ENCODE data around the gene ZC2HC1B.

ZC2HC1B gene

GRCh38 chr6:143878272-143878760, 14.0 kb downstream of the ZC2HC1B start:
- no peaks in the 10 kb centered on the region for H3K27me3 ChIP-seq (ENCODE audit: control insufficient read depth in 1 of 2, insufficient read depth in 1 of 2, low read length in 2 of 2)
- no peak overlapping the region for H3K27ac ChIP-seq (ENCODE audit: low read length, poor library complexity, severe bottlenecking)
- H2BK15ac ChIP-seq (ENCODE audit: low read depth, poor library complexity, severe bottlenecking): no peak overlapping the region
- no peaks in the 10 kb centered on the region for H3K4me1 ChIP-seq (ENCODE audit: control insufficient read depth, insufficient read depth, low read depth, low read length)
- WGBS: 97% methylated on average over 3 of the region's 3 CpGs
- no peaks in the 10 kb centered on the region for H3K79me1 ChIP-seq (replicated peaks; ENCODE audit: low read length, poor library complexity, severe bottlenecking)
- no peak overlapping the region for H4K91ac ChIP-seq (ENCODE audit: low read length)
- H4K8ac ChIP-seq (ENCODE audit: low read length): no peak overlapping the region
- no peak overlapping the region for H3K4ac ChIP-seq (ENCODE audit: low read depth in 1 of 2, low read length in 2 of 2)
- no peak overlapping the region for H3K23ac ChIP-seq (ENCODE audit: low read length in 2 of 2)
- peaks cover 12% of the 10 kb centered on the region for H3K9me3 ChIP-seq (ENCODE audit: control insufficient read depth, low read length)
- H3K14ac ChIP-seq (ENCODE audit: low read length in 2 of 2): no peak overlapping the region
- H2AK5ac ChIP-seq (ENCODE audit: low read length, severe bottlenecking): no peak overlapping the region
- H2AFZ ChIP-seq (ENCODE audit: low read depth, low read length): no peak overlapping the region
- no peak overlapping the region for H3K18ac ChIP-seq (ENCODE audit: low read depth in 1 of 2, low read length in 2 of 2)
- no peak overlapping the region for H3K4me2 ChIP-seq (ENCODE audit: low read length, poor library complexity, severe bottlenecking)
- no peak overlapping the region for H3K9ac ChIP-seq (ENCODE audit: low read length)
- no peak for DNase-seq
- no peak overlapping the region for H2BK12ac ChIP-seq (ENCODE audit: low read length in 2 of 2)
- no peak overlapping the region for H3K4me3 ChIP-seq (ENCODE audit: insufficient read depth in 1 of 2, low read depth in 1 of 2, low read length in 2 of 2)
- no peaks in the 10 kb centered on the region for H3K36me3 ChIP-seq (ENCODE audit: control insufficient read depth in 1 of 2, insufficient read depth in 2 of 2, low read depth in 1 of 2, low read length in 2 of 2)
- H2BK5ac ChIP-seq (ENCODE audit: low read depth, low read length, poor library complexity, severe bottlenecking): no peak overlapping the region
- H2BK120ac ChIP-seq (ENCODE audit: low read depth, low read length): no peak overlapping the region

- Histone ChIP-seq H3K9me3 (ENCODE audit: control insufficient read depth, low read length) (peaks cover 8% of the 10 kb centered on the region), H3K79me1 (replicated peaks; ENCODE audit: low read length, poor library complexity, severe bottlenecking) (no peaks in the 10 kb centered on the region), H3K23ac (ENCODE audit: low read length in 2 of 2) (no peak overlapping the region), H3K18ac (ENCODE audit: low read depth in 1 of 2, low read length in 2 of 2) (no peak overlapping the region), H3K4ac (ENCODE audit: low read depth in 1 of 2, low read length in 2 of 2) (no peak overlapping the region), H3K4me1 (ENCODE audit: control insufficient read depth, insufficient read depth, low read depth, low read length) (no peaks in the 10 kb centered on the region), H3K4me2 (ENCODE audit: low read length, poor library complexity, severe bottlenecking) (no peak overlapping the region), H3K14ac (ENCODE audit: low read length in 2 of 2) (no peak overlapping the region), H3K27me3 (ENCODE audit: control insufficient read depth in 1 of 2, insufficient read depth in 1 of 2, low read length in 2 of 2) (no peaks in the 10 kb centered on the region), H2BK12ac (ENCODE audit: low read length in 2 of 2) (no peak overlapping the region), H4K91ac (ENCODE audit: low read length) (no peak overlapping the region), H2AFZ (ENCODE audit: low read depth, low read length) (no peak overlapping the region), H3K4me3 (ENCODE audit: insufficient read depth in 1 of 2, low read depth in 1 of 2, low read length in 2 of 2) (no peak overlapping the region), H2BK5ac (ENCODE audit: low read depth, low read length, poor library complexity, severe bottlenecking) (no peak overlapping the region), H2AK5ac (ENCODE audit: low read length, severe bottlenecking) (no peak overlapping the region), H3K36me3 (ENCODE audit: control insufficient read depth in 1 of 2, insufficient read depth in 2 of 2, low read depth in 1 of 2, low read length in 2 of 2) (no peaks in the 10 kb centered on the region), H2BK15ac (ENCODE audit: low read depth, poor library complexity, severe bottlenecking) (no peak overlapping the region), H4K8ac (ENCODE audit: low read length) (no peak overlapping the region), H3K27ac (ENCODE audit: low read length, poor library complexity, severe bottlenecking) (no peak overlapping the region), H3K9ac (ENCODE audit: low read length) (no peak overlapping the region), H2BK120ac (ENCODE audit: low read depth, low read length) (no peak overlapping the region)
- DNase-seq: no peak
- WGBS: 89% methylated on average over 1 of the region's 2 CpGs
Measured at GRCh38 chr6:143880412-143880811, 16.1 kb downstream of the ZC2HC1B start.

- no peak overlapping the region for H2BK15ac ChIP-seq (ENCODE audit: low read depth, poor library complexity, severe bottlenecking)
- H3K9ac ChIP-seq (ENCODE audit: low read length): no peak overlapping the region
- no peak overlapping the region for H3K27ac ChIP-seq (ENCODE audit: low read length, poor library complexity, severe bottlenecking)
- H2BK5ac ChIP-seq (ENCODE audit: low read depth, low read length, poor library complexity, severe bottlenecking): no peak overlapping the region
- no peak overlapping the region for H2AK5ac ChIP-seq (ENCODE audit: low read length, severe bottlenecking)
- no peak overlapping the region for H4K8ac ChIP-seq (ENCODE audit: low read length)
- no peak for DNase-seq
- no peaks in the 10 kb centered on the region for H3K36me3 ChIP-seq (ENCODE audit: control insufficient read depth in 1 of 2, insufficient read depth in 2 of 2, low read depth in 1 of 2, low read length in 2 of 2)
- H3K79me1 ChIP-seq (replicated peaks; ENCODE audit: low read length, poor library complexity, severe bottlenecking): no peaks in the 10 kb centered on the region
- H3K4ac ChIP-seq (ENCODE audit: low read depth in 1 of 2, low read length in 2 of 2): no peak overlapping the region
- H3K4me3 ChIP-seq (ENCODE audit: insufficient read depth in 1 of 2, low read depth in 1 of 2, low read length in 2 of 2): no peak overlapping the region
- no peak overlapping the region for H2BK12ac ChIP-seq (ENCODE audit: low read length in 2 of 2)
- H3K27me3 ChIP-seq (ENCODE audit: control insufficient read depth in 1 of 2, insufficient read depth in 1 of 2, low read length in 2 of 2): no peaks in the 10 kb centered on the region
- no peak overlapping the region for H3K18ac ChIP-seq (ENCODE audit: low read depth in 1 of 2, low read length in 2 of 2)
- no peak overlapping the region for H2AFZ ChIP-seq (ENCODE audit: low read depth, low read length)
- no peak overlapping the region for H2BK120ac ChIP-seq (ENCODE audit: low read depth, low read length)
- no peak overlapping the region for H3K23ac ChIP-seq (ENCODE audit: low read length in 2 of 2)
- no peak overlapping the region for H4K91ac ChIP-seq (ENCODE audit: low read length)
- no peak overlapping the region for H3K14ac ChIP-seq (ENCODE audit: low read length in 2 of 2)
- no peaks in the 10 kb centered on the region for H3K4me1 ChIP-seq (ENCODE audit: control insufficient read depth, insufficient read depth, low read depth, low read length)
- WGBS: 92% methylated on average over 2 of the region's 2 CpGs
- no peak overlapping the region for H3K4me2 ChIP-seq (ENCODE audit: low read length, poor library complexity, severe bottlenecking)
- H3K9me3 ChIP-seq (ENCODE audit: control insufficient read depth, low read length): peaks cover 8% of the 10 kb centered on the region
Measured at GRCh38 chr6:143882401-143882930, 18.2 kb downstream of the ZC2HC1B start.

- H3K27ac ChIP-seq (ENCODE audit: low read length, poor library complexity, severe bottlenecking): no peak overlapping the region
- no peak overlapping the region for H2BK120ac ChIP-seq (ENCODE audit: low read depth, low read length)
- no peak overlapping the region for H4K8ac ChIP-seq (ENCODE audit: low read length)
- no peak overlapping the region for H2BK5ac ChIP-seq (ENCODE audit: low read depth, low read length, poor library complexity, severe bottlenecking)
- no peak overlapping the region for H2BK15ac ChIP-seq (ENCODE audit: low read depth, poor library complexity, severe bottlenecking)
- no peak overlapping the region for H3K23ac ChIP-seq (ENCODE audit: low read length in 2 of 2)
- no peaks in the 10 kb centered on the region for H3K4me1 ChIP-seq (ENCODE audit: control insufficient read depth, insufficient read depth, low read depth, low read length)
- H3K79me1 ChIP-seq (replicated peaks; ENCODE audit: low read length, poor library complexity, severe bottlenecking): no peaks in the 10 kb centered on the region
- no peak for DNase-seq
- no peak overlapping the region for H3K9ac ChIP-seq (ENCODE audit: low read length)
- 66% methylated on average over 5 of the region's 7 CpGs for WGBS
- H3K36me3 ChIP-seq (ENCODE audit: control insufficient read depth in 1 of 2, insufficient read depth in 2 of 2, low read depth in 1 of 2, low read length in 2 of 2): no peaks in the 10 kb centered on the region
- H2AFZ ChIP-seq (ENCODE audit: low read depth, low read length): no peak overlapping the region
- H3K27me3 ChIP-seq (ENCODE audit: control insufficient read depth in 1 of 2, insufficient read depth in 1 of 2, low read length in 2 of 2): no peaks in the 10 kb centered on the region
- H3K14ac ChIP-seq (ENCODE audit: low read length in 2 of 2): no peak overlapping the region
- no peak overlapping the region for H2AK5ac ChIP-seq (ENCODE audit: low read length, severe bottlenecking)
- no peak overlapping the region for H3K4ac ChIP-seq (ENCODE audit: low read depth in 1 of 2, low read length in 2 of 2)
- no peak overlapping the region for H3K4me2 ChIP-seq (ENCODE audit: low read length, poor library complexity, severe bottlenecking)
- no peak overlapping the region for H3K18ac ChIP-seq (ENCODE audit: low read depth in 1 of 2, low read length in 2 of 2)
- H2BK12ac ChIP-seq (ENCODE audit: low read length in 2 of 2): no peak overlapping the region
- H3K4me3 ChIP-seq (ENCODE audit: insufficient read depth in 1 of 2, low read depth in 1 of 2, low read length in 2 of 2): no peak overlapping the region
- H3K9me3 ChIP-seq (ENCODE audit: control insufficient read depth, low read length): no peaks in the 10 kb centered on the region
- no peak overlapping the region for H4K91ac ChIP-seq (ENCODE audit: low read length)
Measured at GRCh38 chr6:143884216-143884900, 20.1 kb downstream of the ZC2HC1B start.

Data from mesenchymal stem cell (in vitro differentiated cells and primary cell).